SK-N-SH (cell line): ENCODE measurements around the gene C19orf33.

Source experiments
- CTCF ChIP-seq: fragments of 200-600 bp; sonication (generic); IDR thresholded peaks from 2 replicates; pipeline ENCODE4 v1.6.1; 2017; ENCODE audit warnings: antibody characterized with exemption, mild to moderate bottlenecking, moderate library complexity
- ELF1 ChIP-seq: IDR thresholded peaks from 2 replicates; pipeline ENCODE4 v1.4.0; 2012
- JUND ChIP-seq: IDR thresholded peaks from 2 replicates; pipeline ENCODE4 v1.4.0; 2012
- RAD21 ChIP-seq: IDR thresholded peaks from 2 replicates; pipeline ENCODE4 v1.6.1; 2012; ENCODE audit warnings: mild to moderate bottlenecking, low read length
- RFX5 ChIP-seq: IDR thresholded peaks from 2 replicates; pipeline ENCODE4 v1.6.1; 2012; ENCODE audit warnings: mild to moderate bottlenecking, improper control_type of control experiment, low read length
- USF2 ChIP-seq: fragments of 150-350 bp; IDR thresholded peaks from 2 replicates; pipeline ENCODE4 v1.6.1; 2017; ENCODE audit warnings: antibody characterized with exemption, low read length, low read depth, borderline replicate concordance

GRCh38 chr19:38333245-38333644, 29.2 kb downstream of the C19orf33 start:
- TF ChIP-seq CTCF (no peak), RAD21 (no peak), JUND (no peak), RFX5 (no peak), USF2 (no peak), ELF1 (no peak)
